Measurements from ENCODE around the gene METTL9.

GRCh38 chr16:21611556-21612384 is 12.4 kb downstream of the METTL9 start:
- TF ChIP-seq CTCF (IDR thresholded peaks at IDR 0.05; ENCODE audit: poor library complexity) = no peak
- TF ChIP-seq EZH2 (IDR thresholded peaks at IDR 0.05; ENCODE audit: borderline replicate concordance) = no peak

Data from hepatocyte (in vitro differentiated cells).